Measurements from ENCODE around the gene NFATC3.

Gene NFATC3

DNA sequence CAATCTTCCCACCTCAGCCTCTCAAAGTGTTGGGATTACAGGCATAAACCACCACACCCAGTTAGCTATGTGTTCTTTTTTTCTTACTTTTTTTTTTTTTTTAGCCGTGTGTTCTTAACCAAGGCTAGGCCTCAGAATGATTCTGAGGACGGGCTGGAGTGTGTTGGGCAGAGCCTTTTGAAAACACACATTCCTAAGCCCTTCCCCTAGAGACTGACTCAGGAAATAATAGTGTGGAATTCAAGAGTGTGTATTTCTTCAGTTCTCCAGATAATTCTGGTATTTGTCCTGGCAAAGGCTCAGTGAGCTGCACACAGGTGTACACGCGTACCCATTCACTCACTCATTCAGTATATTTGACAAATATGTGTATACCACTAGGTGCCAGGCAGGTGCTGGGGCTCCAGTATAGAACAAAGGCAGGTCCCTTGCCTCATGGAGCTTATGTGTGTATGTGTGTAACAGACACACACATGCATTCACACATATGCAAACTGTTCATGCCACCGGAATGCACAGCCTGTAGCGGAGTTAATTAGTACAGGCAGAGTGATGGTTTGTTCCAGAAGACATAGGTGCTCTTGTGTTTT lies 19.4 kb upstream of the NFATC3 start:
- ATAC-seq (ENCODE audit: low read depth): no peak
- no peaks in the 10 kb centered on the region for H3K4me1 ChIP-seq (ENCODE audit: insufficient read depth, poor library complexity, severe bottlenecking)
- H3K27ac ChIP-seq (ENCODE audit: poor library complexity, severe bottlenecking): no peak overlapping the region
- DNase-seq (ENCODE audit: low spot score): no peak
- H3K4me3 ChIP-seq (ENCODE audit: severe bottlenecking): no peak overlapping the region
- no peaks in the 10 kb centered on the region for H3K9me3 ChIP-seq (ENCODE audit: severe bottlenecking)
- H3K27me3 ChIP-seq (ENCODE audit: insufficient read depth, poor library complexity, severe bottlenecking): no peaks in the 10 kb centered on the region
- TF ChIP-seq, protein P1, sequence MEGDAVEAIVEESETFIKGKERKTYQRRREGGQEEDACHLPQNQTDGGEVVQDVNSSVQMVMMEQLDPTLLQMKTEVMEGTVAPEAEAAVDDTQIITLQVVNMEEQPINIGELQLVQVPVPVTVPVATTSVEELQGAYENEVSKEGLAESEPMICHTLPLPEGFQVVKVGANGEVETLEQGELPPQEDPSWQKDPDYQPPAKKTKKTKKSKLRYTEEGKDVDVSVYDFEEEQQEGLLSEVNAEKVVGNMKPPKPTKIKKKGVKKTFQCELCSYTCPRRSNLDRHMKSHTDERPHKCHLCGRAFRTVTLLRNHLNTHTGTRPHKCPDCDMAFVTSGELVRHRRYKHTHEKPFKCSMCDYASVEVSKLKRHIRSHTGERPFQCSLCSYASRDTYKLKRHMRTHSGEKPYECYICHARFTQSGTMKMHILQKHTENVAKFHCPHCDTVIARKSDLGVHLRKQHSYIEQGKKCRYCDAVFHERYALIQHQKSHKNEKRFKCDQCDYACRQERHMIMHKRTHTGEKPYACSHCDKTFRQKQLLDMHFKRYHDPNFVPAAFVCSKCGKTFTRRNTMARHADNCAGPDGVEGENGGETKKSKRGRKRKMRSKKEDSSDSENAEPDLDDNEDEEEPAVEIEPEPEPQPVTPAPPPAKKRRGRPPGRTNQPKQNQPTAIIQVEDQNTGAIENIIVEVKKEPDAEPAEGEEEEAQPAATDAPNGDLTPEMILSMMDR (IDR thresholded peaks at IDR 0.05; ENCODE audit: poor library complexity, severe bottlenecking): no peak
- peaks cover 35% of the 10 kb centered on the region for H3K36me3 ChIP-seq (ENCODE audit: low read depth)

DNA sequence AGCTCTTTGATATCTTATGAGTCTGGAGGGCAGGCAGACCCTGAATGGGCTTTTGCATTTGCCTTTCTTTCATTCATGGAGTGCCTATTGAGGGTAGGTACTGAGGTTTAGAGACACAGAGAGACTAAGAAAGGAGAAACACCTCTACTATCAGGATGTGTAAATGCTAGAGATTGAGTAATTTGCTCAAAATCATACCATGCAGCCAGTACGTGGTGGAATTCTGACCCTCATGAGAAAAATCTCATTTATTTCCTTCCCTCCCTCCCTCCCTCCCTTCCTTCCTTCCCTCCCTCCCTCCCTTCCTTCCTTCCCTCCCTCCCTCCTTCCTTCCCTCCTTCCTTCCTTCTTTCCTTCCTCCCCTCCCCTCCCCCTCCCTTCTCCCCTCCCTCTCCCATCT lies 18.4 kb upstream of the NFATC3 start:
- Histone ChIP-seq H3K27ac (ENCODE audit: poor library complexity, severe bottlenecking) (no peak overlapping the region), H3K4me3 (ENCODE audit: severe bottlenecking) (no peak overlapping the region), H3K9me3 (ENCODE audit: severe bottlenecking) (no peaks in the 10 kb centered on the region), H3K36me3 (ENCODE audit: low read depth) (peaks cover 39% of the 10 kb centered on the region), H3K4me1 (ENCODE audit: insufficient read depth, poor library complexity, severe bottlenecking) (no peaks in the 10 kb centered on the region), H3K27me3 (ENCODE audit: insufficient read depth, poor library complexity, severe bottlenecking) (no peaks in the 10 kb centered on the region)
- TF ChIP-seq, protein P1 (IDR thresholded peaks at IDR 0.05; ENCODE audit: poor library complexity, severe bottlenecking): no peak
- no peak for ATAC-seq (ENCODE audit: low read depth)
- no peak for DNase-seq (ENCODE audit: low spot score)

GRCh38 chr16:68068926-68069325 lies 16.2 kb upstream of the NFATC3 start:
- TF ChIP-seq, protein P1 (IDR thresholded peaks at IDR 0.05; ENCODE audit: poor library complexity, severe bottlenecking): no peak
- peaks cover 8% of the 10 kb centered on the region for H3K4me1 ChIP-seq (ENCODE audit: insufficient read depth, poor library complexity, severe bottlenecking)
- ATAC-seq (ENCODE audit: low read depth): no peak
- no peak overlapping the region for H3K27ac ChIP-seq (ENCODE audit: poor library complexity, severe bottlenecking)
- no peaks in the 10 kb centered on the region for H3K9me3 ChIP-seq (ENCODE audit: severe bottlenecking)
- DNase-seq (ENCODE audit: low spot score): no peak
- H3K36me3 ChIP-seq (ENCODE audit: low read depth): peaks cover 49% of the 10 kb centered on the region
- no peaks in the 10 kb centered on the region for H3K27me3 ChIP-seq (ENCODE audit: insufficient read depth, poor library complexity, severe bottlenecking)
- no peak overlapping the region for H3K4me3 ChIP-seq (ENCODE audit: severe bottlenecking)

GRCh38 chr16:68069511-68070248 lies 15.5 kb upstream of the NFATC3 start:
- H3K4me3 ChIP-seq (ENCODE audit: severe bottlenecking): no peak overlapping the region
- peaks cover 8% of the 10 kb centered on the region for H3K4me1 ChIP-seq (ENCODE audit: insufficient read depth, poor library complexity, severe bottlenecking)
- H3K27me3 ChIP-seq (ENCODE audit: insufficient read depth, poor library complexity, severe bottlenecking): no peaks in the 10 kb centered on the region
- TF ChIP-seq, protein P1 (IDR thresholded peaks at IDR 0.05; ENCODE audit: poor library complexity, severe bottlenecking): no peak
- H3K36me3 ChIP-seq (ENCODE audit: low read depth): peaks cover 55% of the 10 kb centered on the region
- H3K9me3 ChIP-seq (ENCODE audit: severe bottlenecking): no peaks in the 10 kb centered on the region
- DNase-seq (ENCODE audit: low spot score): no peak
- no peak overlapping the region for H3K27ac ChIP-seq (ENCODE audit: poor library complexity, severe bottlenecking)
- ATAC-seq (ENCODE audit: low read depth): no peak

DNA sequence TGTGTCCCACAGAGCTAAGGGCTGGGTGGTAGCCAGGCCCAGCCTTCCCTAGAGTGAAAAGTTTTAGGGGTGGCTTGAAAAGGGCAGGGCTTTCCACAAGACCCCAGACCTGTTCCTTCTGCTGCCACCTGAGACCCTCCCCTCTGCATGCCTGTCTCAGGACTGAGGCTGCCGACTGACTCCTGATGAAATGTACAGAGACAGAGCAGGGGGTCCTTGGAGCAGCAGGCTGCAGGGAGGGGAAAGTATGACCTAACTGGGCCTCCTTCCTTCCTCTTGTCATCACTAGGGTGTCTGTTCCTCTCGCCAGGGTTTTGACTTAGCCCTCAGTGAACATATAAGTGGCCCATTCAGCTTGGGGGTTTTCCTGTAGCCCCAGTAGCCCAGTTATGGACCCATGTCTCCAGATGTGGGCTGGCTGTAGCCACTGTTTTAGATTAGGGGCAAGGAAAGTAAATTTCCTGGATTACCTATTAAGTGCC lies 14.9 kb upstream of the NFATC3 start:
- DNase-seq (ENCODE audit: low spot score): no peak
- TF ChIP-seq, protein P1 (IDR thresholded peaks at IDR 0.05; ENCODE audit: poor library complexity, severe bottlenecking): no peak
- H3K36me3 ChIP-seq (ENCODE audit: low read depth): peaks cover 56% of the 10 kb centered on the region
- no peaks in the 10 kb centered on the region for H3K9me3 ChIP-seq (ENCODE audit: severe bottlenecking)
- no peaks in the 10 kb centered on the region for H3K27me3 ChIP-seq (ENCODE audit: insufficient read depth, poor library complexity, severe bottlenecking)
- H3K4me3 ChIP-seq (ENCODE audit: severe bottlenecking): no peak overlapping the region
- no peak overlapping the region for H3K27ac ChIP-seq (ENCODE audit: poor library complexity, severe bottlenecking)
- ATAC-seq (ENCODE audit: low read depth): no peak
- H3K4me1 ChIP-seq (ENCODE audit: insufficient read depth, poor library complexity, severe bottlenecking): peaks cover 8% of the 10 kb centered on the region

All from RWPE2 (cell line).